Hepatocyte (in vitro differentiated cells): ENCODE results near the gene AUTS2. TPM values are rescaled to one million over a fixed set of nuclear protein-coding genes. Genes with fewer than 3 reads are reported as not detected.
A peak's percentile ranks its signal among the peaks of the same experiment; 100 is the strongest.

Experiments used
- DNase-seq: peaks from one replicate; pipeline ENCODE4 v3.0.0-alpha.2; 2016; ENCODE audit warnings: low spot score
- H2AFZ ChIP-seq: fragments of 200-600 bp; sonication (generic); 2 replicates; pipeline ENCODE4 v1.6.0; 2016; ENCODE audit warnings: antibody characterized with exemption, mild to moderate bottlenecking
- H3K27ac ChIP-seq: fragments of 200-600 bp; sonication (generic); 2 replicates; pipeline ENCODE4 v1.5.1; 2016; ENCODE audit warnings: mild to moderate bottlenecking
- H3K27me3 ChIP-seq: fragments of 200-600 bp; sonication (generic); 2 replicates; pipeline ENCODE4 v1.6.1; 2016
- H3K36me3 ChIP-seq: fragments of 200-600 bp; sonication (generic); replicated peaks from 2 replicates; pipeline ENCODE4 v1.5.1; 2016; ENCODE audit warnings: low read depth; ENCODE audit not compliant: insufficient read depth
- H3K4me1 ChIP-seq: fragments of 200-600 bp; sonication (generic); 2 replicates; pipeline ENCODE4 v1.5.1; 2016; ENCODE audit warnings: mild to moderate bottlenecking, moderate library complexity; ENCODE audit not compliant: insufficient read depth
- H3K4me2 ChIP-seq: fragments of 200-600 bp; sonication (generic); 2 replicates; pipeline ENCODE4 v1.6.0; 2016
- H3K4me3 ChIP-seq: fragments of 200-600 bp; sonication (generic); 2 replicates; pipeline ENCODE4 v1.5.1; 2016; ENCODE audit warnings: mild to moderate bottlenecking
- H3K79me2 ChIP-seq: fragments of 200-600 bp; sonication (generic); 2 replicates; pipeline ENCODE4 v1.6.0; 2017; ENCODE audit warnings: mild to moderate bottlenecking
- H3K9me2 ChIP-seq: fragments of 200-600 bp; sonication (generic); replicated peaks from 2 replicates; pipeline ENCODE4 v1.6.0; 2017; ENCODE audit warnings: mild to moderate bottlenecking; ENCODE audit not compliant: insufficient read depth
- H3K9me3 ChIP-seq: fragments of 200-600 bp; sonication (generic); 2 replicates; pipeline ENCODE4 v1.5.1; 2016; ENCODE audit warnings: low read depth, mild to moderate bottlenecking
- H4K20me1 ChIP-seq: fragments of 200-600 bp; sonication (generic); 2 replicates; pipeline ENCODE4 v1.6.0; 2016; ENCODE audit warnings: mild to moderate bottlenecking; ENCODE audit not compliant: insufficient read depth, poor library complexity, severe bottlenecking
- CTCF ChIP-seq: fragments of 200-600 bp; sonication (generic); IDR thresholded peaks from 2 replicates; pipeline ENCODE4 v1.5.1; 2016; ENCODE audit warnings: antibody characterized with exemption, mild to moderate bottlenecking; ENCODE audit not compliant: poor library complexity
- EZH2 ChIP-seq: fragments of 200-600 bp; sonication (generic); IDR thresholded peaks from 2 replicates; pipeline ENCODE4 v1.6.1; 2016; ENCODE audit warnings: antibody characterized with exemption, mild to moderate bottlenecking, borderline replicate concordance
- EZH2phosphoT487 ChIP-seq: fragments of 200-600 bp; sonication (generic); IDR thresholded peaks from one replicate; pipeline ENCODE4 v1.6.1; 2018; ENCODE audit warnings: antibody characterized with exemption, mild to moderate bottlenecking, low read depth, moderate library complexity; ENCODE audit not compliant: unreplicated experiment, severe bottlenecking
- WGBS: methylation state at CpG from one replicate; pipeline ENCODE4 v1.1.6; 2016; ENCODE audit warnings: low lambda C conversion rate; ENCODE audit errors: missing lambda C conversion rate; 5-methylcytosine and 5-hydroxymethylcytosine counted together
- polyA plus RNA-seq: library from polyadenylated mRNA; unstranded; fragments of >200 nt; fragmentation: Nextera tagmentation; extraction: Ambion mirVana; gene quantifications from 2 replicates; pipeline ENCODE4 v1.2.1, GENCODE V29; 2016
- total RNA-seq: library from RNA; depleted of rRNA; stranded (reverse); fragments of >200 nt; gene quantifications from 2 replicates; pipeline ENCODE4 v1.2.3, GENCODE V29; 2014

Gene AUTS2
- total and polyA plus RNA-seq, 2 experiments from 2014 or later: 34.4 to 40.9 TPM

GRCh38 chr7:69597278-69598076, 798 bp upstream of the AUTS2 start:
- DNase-seq: peak; percentile 54
- peaks cover 9% of the 10 kb centered on the region for H3K27me3 ChIP-seq
- no peaks in the 10 kb centered on the region for H3K36me3 ChIP-seq
- peaks cover 25% of the 10 kb centered on the region for H3K79me2 ChIP-seq
- peaks cover 11% of the 10 kb centered on the region for H4K20me1 ChIP-seq
- no peaks in the 10 kb centered on the region for H3K9me2 ChIP-seq
- H3K9me3 ChIP-seq: no peaks in the 10 kb centered on the region
- H3K4me2 ChIP-seq: peak overlapping the region; percentile 99
- peak overlapping the region; percentile 60 for H3K27ac ChIP-seq
- no peak for TF ChIP-seq EZH2phosphoT487
- no peak for TF ChIP-seq CTCF
- no peak for TF ChIP-seq EZH2
- 2% methylated on average over 36 of the region's 78 CpGs for WGBS
- H3K4me1 ChIP-seq: peaks cover 18% of the 10 kb centered on the region
- peak overlapping the region; percentile 100 for H2AFZ ChIP-seq
- H3K4me3 ChIP-seq: peak overlapping the region; percentile 77

- Histone ChIP-seq H3K27me3 (peaks cover 7% of the 10 kb centered on the region), H3K4me2 (peak overlapping the region; percentile 96), H2AFZ (peak overlapping the region; percentile 91), H3K4me1 (peaks cover 19% of the 10 kb centered on the region), H4K20me1 (peaks cover 11% of the 10 kb centered on the region), H3K79me2 (peaks cover 30% of the 10 kb centered on the region), H3K9me3 (no peaks in the 10 kb centered on the region), H3K4me3 (peak overlapping the region; percentile 94), H3K36me3 (no peaks in the 10 kb centered on the region), H3K27ac (peak overlapping the region; percentile 58), H3K9me2 (no peaks in the 10 kb centered on the region)
- TF ChIP-seq EZH2phosphoT487: no peak
- no peak for TF ChIP-seq CTCF
- TF ChIP-seq EZH2: no peak
- DNase-seq: peak; percentile 7
- WGBS: under 1% methylated on average over 43 of the region's 70 CpGs
These were observed 411 bp downstream of the AUTS2 start for GRCh38 chr7:69598487-69599285.

- H3K4me1 ChIP-seq: peaks cover 19% of the 10 kb centered on the region
- H3K36me3 ChIP-seq: no peaks in the 10 kb centered on the region
- no peaks in the 10 kb centered on the region for H3K9me2 ChIP-seq
- H3K9me3 ChIP-seq: no peaks in the 10 kb centered on the region
- H3K27me3 ChIP-seq: peaks cover 7% of the 10 kb centered on the region
- DNase-seq: peak; percentile 32
- WGBS: 0% methylated on average over 7 of the region's 61 CpGs
- H3K27ac ChIP-seq: peak overlapping the region; percentile 58
- peaks cover 35% of the 10 kb centered on the region for H3K79me2 ChIP-seq
- peak overlapping the region; percentile 94 for H3K4me3 ChIP-seq
- H4K20me1 ChIP-seq: peaks cover 11% of the 10 kb centered on the region
- H3K4me2 ChIP-seq: peak overlapping the region; percentile 96
- TF ChIP-seq EZH2 (no peak), EZH2phosphoT487 (no peak), CTCF (no peak)
- peak overlapping the region; percentile 91 for H2AFZ ChIP-seq
These were observed 1.1 kb downstream of the AUTS2 start for GRCh38 chr7:69599286-69599954.
